Spleen (tissue), 7 donors: Measurements from ENCODE around the gene EHBP1.

Experiments used
- POLR2A ChIP-seq, 3 donors: fragments of 450-650 bp; IDR thresholded peaks; one replicate each; pipeline ENCODE4 v1.5.1; 2017; ENCODE audit warnings: antibody characterized with exemption in 3 of 3, mild to moderate bottlenecking in 1 of 3
- POLR2AphosphoS5 ChIP-seq, 3 donors: sonication (generic); formaldehyde crosslinking; IDR thresholded peaks; one replicate each; pipeline ENCODE4 v1.5.1; 2017; ENCODE audit warnings: antibody characterized with exemption in 3 of 3
- TF ChIP-seq, protein P1 (sequence below), 11 experiments: fragments of 200-600 bp in 7 of 11; fragments of 450-650 bp in 4 of 11; sonication (generic) in 4 of 11; IDR thresholded peaks in 8 of 11; conservative IDR thresholded peaks in 3 of 11; 1 replicate in 7 of 11; 2 replicates in 4 of 11; pipeline versions ENCODE4 v1.4.0 to v1.8.0; 2016 to 2021; ENCODE audit warnings: antibody characterized with exemption in 11 of 11, inconsistent platforms in 4 of 11, mild to moderate bottlenecking in 1 of 11
- donor health status: DM: no; HTN: no; CAD: no; lungs with moderate emphysema.
- donor health status: DM: no; HTN: no; CAD: no.
- donor health status: DM: no; HTN: no; CAD: no.

DNA sequence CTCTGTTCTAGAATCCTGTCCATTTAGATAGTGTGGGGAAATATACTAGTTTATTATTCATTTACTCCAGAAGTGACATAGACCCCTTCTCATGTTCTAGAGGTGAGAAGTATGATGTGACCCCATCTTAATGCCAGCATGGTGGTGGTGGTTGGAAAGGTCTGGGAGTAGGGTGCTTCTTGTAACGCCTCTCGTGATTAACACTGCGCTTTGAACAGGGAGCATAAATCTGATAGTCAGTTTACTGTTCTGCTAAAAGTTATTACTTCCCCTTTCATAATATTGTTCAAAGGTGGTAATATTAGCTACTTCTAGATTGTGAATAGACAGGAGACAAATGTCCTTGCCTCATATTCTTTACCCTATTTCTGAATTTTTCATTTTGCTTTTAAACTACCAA, 35.6 kb downstream of the EHBP1 start:
- TF ChIP-seq, protein P1, sequence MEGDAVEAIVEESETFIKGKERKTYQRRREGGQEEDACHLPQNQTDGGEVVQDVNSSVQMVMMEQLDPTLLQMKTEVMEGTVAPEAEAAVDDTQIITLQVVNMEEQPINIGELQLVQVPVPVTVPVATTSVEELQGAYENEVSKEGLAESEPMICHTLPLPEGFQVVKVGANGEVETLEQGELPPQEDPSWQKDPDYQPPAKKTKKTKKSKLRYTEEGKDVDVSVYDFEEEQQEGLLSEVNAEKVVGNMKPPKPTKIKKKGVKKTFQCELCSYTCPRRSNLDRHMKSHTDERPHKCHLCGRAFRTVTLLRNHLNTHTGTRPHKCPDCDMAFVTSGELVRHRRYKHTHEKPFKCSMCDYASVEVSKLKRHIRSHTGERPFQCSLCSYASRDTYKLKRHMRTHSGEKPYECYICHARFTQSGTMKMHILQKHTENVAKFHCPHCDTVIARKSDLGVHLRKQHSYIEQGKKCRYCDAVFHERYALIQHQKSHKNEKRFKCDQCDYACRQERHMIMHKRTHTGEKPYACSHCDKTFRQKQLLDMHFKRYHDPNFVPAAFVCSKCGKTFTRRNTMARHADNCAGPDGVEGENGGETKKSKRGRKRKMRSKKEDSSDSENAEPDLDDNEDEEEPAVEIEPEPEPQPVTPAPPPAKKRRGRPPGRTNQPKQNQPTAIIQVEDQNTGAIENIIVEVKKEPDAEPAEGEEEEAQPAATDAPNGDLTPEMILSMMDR (IDR thresholded peaks at IDR 0.05 in 8 of 11, conservative IDR thresholded peaks at IDR 0.05 in 3 of 11) = no peak
- TF ChIP-seq POLR2A (IDR thresholded peaks at IDR 0.05) = no peak
- no peak for TF ChIP-seq POLR2AphosphoS5 (IDR thresholded peaks at IDR 0.05)
